ENCODE results near the gene IL17C.
A peak's percentile ranks its signal among the peaks of the same experiment; 100 is the strongest.
"Not testable (repeated sequence)": the region's sequence is repeated elsewhere in the genome, so short reads cannot be mapped to it uniquely, and the experiment has no call there.

Gene IL17C

GRCh38 chr16:88662843-88663606, 24.7 kb downstream of the IL17C start, which contains the start of gene MVD:
TSS of gene MVD (minus strand) at chr16:88663091. CDS start at chr16:88663080, 11 bp downstream.
- DNase-seq, result peak; percentile 94

DNA sequence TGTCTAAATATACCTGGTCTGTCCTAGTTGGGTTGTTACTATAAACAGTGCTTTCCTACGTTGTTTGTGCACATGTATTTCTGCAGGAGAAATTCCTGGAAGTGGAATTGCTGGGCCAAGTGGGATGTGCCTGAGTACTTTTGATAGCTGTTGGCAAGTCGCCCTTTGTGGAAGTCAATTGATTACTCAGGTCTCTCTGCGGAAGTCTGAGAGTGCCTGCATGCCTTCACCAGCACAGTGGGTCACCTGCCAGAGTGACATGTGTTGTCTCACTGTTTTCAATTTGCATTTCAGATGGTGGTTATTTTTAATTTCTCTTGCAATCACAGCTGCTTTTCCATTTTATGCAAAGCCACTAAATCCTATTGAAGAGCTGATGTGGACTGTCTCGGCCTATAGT, 26.8 kb downstream of the IL17C start:
- no peak for DNase-seq

DNA sequence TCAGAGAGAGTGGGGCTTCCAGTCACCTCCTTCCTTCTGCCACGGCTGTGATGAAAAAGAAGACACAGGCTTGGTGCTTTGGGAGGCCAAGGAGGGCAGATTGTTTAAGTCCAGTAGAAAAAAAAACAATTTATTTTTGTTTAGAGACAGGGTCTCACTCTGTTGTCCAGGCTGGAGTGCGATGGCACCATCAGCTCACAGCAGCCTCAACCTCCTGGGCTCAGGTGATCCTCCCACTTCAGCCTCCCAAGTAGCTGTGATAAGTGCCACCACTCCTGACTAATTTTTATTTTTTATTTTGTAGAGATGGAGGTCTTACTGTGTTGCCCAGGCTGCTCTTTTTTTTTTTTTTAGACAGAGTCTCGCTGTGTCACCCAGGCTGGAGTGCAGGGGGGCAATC, 27.2 kb downstream of the IL17C start:
- DNase-seq, result no peak

DNA sequence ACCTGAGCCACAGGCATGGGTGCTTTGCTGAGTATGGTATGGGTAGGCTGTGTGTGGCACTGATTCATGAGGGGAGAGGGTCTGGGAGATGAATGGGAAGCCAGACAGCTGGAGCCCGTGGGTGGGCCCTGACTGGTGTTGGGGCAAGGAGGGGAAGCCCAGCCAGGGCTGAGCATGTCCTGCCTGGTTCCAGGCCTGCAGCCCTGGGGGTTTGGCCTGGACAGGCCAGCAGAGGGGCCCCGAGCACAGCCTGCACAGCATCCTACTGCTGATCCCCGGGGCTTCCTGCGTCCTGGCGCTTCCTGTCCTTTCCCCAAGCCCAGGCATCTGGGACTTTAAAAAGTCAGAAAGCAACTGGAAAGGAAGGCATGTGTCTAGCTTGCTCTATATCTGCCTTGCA, 29.1 kb downstream of the IL17C start:
- no peak for DNase-seq

GRCh38 chr16:88669493-88669892, 31.1 kb downstream of the IL17C start:
- DNase-seq, result not testable (repeated sequence)

DNA sequence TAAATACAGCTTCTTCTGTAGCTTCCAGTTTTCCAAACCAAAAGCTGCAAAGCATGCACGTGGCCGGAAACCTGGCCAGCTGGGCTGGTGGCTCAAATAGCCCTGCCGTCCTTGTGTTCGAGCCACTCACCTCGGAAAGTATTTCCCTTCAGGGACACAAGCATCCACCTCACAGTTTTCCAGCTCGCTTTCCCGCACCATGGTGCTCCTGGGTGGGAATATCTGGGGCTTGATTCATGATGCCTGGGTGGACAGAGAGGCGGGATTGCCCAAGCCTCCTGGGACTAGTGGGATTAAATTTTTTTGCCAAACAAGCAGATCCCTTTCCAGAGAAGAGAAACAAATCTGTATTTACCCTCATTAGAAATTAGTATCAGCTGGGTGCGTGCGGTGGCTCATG, 31.6 kb downstream of the IL17C start:
- no peak for DNase-seq

DNA sequence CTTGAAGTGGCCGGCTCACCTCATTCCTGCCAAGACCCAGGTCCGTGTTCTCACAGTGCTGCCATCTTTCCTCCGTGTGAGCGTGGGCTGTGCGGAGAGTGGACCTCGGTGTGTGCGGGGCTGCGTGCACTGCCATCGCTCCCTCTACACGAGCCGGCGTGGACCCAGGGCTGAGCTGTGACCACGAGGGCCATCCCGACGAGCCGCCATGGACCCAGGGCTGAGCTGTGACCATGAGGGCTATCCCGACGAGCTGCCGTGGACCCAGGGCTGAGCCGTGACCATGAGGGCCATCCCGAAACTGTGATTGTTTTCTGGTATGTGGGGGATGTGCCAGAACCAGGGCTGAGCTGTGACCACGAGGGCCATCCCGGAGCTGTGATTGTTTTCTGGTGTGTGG, 33.4 kb downstream of the IL17C start:
- DNase-seq, result no peak

DNA sequence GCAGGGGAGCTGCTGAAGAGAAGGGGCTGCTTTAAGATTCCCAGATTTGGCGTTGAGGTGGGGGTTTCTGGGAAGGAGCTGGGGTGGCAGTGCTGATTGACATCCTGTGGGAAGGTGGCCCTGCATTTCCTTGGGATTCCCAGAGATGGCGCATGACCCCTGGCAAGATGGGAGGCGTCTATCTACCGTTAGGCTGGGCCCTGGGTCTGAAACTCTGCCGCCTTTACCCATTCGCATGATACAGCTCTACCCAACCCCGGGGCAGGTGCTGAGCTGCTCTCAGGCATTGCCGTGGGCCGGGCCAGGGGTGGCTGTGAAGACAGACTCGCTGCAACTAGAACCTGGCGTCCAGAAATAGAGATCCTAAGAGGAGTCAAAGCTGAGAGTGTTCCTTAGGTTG, 34.4 kb downstream of the IL17C start:
- DNase-seq, result no peak

DNA sequence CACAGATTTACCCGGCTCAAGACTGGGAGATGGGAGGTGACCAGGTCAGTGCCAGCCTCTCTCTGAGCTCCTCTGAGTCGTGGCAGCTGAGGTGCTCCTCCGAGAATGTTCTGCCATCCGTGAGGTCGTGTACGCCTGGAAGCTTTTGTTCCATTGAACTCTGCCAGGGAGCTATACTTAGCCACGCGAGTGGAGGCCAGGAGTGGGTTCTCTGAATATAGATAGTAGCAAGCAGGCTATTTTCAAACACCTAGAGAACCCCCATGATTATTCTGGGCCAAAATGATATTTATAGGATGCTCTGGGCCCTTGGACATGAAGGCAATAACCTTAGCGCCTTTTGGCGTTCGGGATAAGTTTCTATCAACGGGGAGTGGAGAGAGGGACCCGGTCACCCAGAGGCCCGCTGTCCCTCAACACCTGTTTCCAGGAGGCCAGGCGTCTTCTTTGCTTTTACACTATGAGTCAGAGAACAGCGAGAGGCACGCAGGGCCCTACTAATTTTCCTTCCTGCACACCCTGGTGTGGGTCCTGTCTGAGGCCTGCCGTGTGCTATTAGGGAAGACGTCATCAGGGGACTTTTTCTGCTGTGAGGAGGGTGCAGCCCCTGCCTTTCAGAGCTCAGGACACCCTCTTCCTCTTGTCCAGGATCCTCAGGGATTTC, 35.5 kb downstream of the IL17C start:
- DNase-seq, result no peak

DNA sequence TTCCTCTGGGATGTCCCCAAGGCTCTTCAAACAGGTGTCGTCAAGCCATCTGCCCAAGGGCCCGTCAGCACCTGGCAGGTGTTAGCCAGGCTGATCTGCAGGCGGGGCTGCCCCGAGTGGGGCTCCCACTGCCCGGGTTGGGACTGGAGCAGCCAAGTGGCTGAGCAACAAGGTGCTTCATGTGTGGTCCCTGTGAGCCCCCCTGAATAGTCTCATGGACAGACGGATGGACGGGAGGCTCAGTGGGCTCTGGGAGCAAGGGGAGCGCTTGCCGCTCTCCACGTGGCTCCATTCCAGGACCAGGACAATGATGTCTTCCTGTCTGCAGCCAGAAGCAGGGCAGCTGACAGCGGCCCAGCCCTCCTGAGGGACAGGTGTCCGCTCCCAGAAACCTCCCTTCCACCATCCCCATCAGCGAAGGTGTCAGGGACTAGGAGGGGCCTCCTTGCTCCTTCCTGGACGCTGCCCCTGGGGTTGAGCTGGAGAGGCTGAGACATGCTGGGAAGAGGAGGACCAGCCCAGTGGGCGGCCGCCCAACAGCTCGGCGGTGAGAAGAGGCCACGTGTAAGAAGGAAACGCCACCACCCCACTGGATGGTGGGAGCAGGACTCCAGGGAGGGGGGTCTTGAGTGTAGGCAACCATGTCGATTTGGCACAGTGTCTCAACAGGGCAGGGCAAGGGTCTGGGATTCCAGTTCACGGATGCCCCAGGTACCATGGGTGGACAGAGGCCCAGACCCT, 38.3 kb downstream of the IL17C start:
- no peak for DNase-seq

GRCh38 chr16:88677721-88678120, 39.3 kb downstream of the IL17C start:
- no peak for DNase-seq

DNA sequence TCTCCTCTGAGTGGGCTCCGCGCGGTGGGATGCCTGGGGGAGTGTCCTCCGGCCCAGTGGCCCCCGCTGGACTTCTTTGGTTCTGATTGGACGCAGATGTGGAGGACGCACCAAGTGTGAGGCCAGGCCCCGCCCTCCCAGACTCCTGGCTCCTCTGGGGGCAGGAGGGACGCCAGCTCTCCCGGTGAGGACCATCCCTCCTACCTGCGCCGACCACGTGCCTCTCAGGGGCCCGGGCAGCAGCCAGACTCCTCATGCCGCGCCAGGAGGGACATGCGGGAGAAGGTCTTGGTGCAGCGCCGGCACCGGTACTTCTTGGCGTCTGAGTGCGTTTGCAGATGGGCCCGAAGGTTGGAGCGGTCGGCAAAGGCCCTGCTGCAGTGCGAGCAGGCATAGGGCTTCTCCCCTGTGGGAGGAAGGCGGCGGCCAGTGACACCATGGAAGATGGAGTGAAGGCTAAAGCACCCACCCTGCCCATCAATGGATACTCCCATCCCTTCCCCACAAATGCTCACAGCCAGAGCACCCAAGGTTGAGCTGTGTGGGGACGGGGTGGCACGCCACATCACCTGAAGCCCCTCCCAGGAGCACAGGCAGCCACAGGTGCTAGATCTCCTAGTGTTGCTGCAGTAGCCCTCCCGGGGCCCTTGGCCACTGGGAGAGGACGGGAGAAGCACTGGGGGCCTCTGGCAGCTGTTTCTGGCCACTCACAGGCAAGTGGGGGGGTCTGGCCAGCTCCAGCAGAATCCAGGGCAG, 40.0 kb downstream of the IL17C start:
- DNase-seq, result no peak

- DNase-seq, result no peak
These were observed 42.2 kb downstream of the IL17C start for GRCh38 chr16:88680554-88681083.

GRCh38 chr16:88681084-88681680, 42.8 kb downstream of the IL17C start:
- no peak for DNase-seq

GRCh38 chr16:88681709-88682451, 43.5 kb downstream of the IL17C start:
- no peak for DNase-seq

GRCh38 chr16:88684569-88685155, 46.3 kb downstream of the IL17C start:
- no peak for DNase-seq

GRCh38 chr16:88685156-88686061, 47.0 kb downstream of the IL17C start:
- DNase-seq, result peak; percentile 69

- DNase-seq, result no peak
These were observed 47.7 kb downstream of the IL17C start for GRCh38 chr16:88686062-88686438.

DNA sequence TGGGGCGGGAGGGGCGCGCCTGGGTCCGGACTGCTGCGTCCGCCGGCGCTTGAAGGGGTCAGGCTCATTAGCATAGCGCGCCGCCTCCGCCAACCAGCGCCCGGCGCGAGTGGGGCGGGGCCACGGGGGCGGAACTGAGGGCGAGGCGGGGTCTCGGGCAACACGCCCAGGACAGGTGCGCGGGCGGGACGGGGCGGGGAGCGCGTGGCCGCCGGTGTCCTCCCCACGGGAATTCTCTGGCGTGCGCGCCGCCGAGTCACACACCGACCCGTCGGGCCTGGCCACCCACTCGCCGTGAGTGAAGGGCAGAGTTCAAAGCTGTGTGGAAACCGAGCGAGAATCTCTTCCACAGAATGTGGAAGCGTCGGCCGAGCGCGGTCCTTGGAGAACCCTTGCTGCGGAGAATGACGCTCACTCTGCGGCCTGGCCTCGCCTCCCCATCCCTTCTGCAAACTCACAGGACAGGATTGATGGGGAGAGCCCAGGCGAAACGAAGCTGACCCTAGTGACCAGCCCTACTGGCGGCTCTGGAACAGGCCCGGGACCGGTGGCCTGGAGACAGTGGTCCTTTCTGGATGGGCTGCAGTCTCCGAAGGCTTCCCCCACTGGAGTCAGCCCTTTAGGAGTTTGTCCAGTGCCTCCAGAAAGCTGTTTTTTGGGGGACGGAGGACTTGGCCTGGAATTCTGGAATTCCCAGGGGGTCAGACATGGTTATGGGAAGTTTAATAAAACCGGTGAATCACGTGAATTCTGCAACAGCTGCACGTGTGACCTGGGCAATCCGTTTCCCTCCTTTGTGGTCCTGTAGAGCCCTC, 48.3 kb downstream of the IL17C start, which contains the start of gene SNAI3:
Gene SNAI3, minus strand, starts transcription at position 69 of the 815 bp plus-strand sequence. CDS start 101 bp downstream, outside the sequence.
- no peak for DNase-seq
